GM19023 (cell line): ENCODE measurements around the gene FBXW7.

Experiments
- ATAC-seq: cut with Tn5 transposase; IDR thresholded peaks from one replicate; pipeline ENCODE4 v1.9.1; 2021; ENCODE audit warnings: mild to moderate bottlenecking, moderate library complexity; ENCODE audit not compliant: unreplicated experiment

The FBXW7 gene

DNA sequence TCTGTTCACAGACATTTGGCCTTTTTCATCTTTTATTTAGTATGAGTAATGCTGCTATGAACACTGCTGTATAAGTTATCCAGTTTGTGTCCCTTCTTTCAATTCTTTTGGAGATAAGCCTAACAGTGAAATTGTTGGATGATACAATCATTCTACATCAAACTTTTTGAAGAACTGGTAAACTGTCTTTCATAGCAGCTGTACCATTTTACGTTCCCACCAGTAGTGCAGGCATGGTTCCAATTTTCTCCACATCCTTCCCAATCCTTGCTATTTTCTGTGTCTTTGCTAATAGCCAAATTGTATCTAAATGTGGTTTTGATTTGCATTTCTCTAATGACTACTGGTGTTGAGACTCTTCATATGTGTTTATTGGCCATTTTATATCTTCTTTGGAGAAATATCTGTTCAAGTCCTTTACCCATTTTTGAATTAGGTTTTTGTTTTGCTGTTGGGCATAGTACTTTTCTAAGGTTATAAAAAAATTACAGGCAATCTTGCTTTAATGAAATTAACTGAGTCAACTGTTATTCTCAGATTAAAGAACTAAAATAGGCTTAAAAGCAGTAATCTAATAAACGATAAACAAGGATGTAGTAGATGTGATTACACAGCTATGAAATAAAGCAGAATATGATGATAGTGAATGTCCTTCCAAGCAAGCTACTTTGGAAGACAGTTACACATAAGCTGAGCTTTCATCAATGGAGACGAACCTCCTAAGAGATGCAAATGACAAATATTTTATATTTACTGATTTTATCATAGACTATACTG, 57.2 kb downstream of the FBXW7 start:
- ATAC-seq = no peak

DNA sequence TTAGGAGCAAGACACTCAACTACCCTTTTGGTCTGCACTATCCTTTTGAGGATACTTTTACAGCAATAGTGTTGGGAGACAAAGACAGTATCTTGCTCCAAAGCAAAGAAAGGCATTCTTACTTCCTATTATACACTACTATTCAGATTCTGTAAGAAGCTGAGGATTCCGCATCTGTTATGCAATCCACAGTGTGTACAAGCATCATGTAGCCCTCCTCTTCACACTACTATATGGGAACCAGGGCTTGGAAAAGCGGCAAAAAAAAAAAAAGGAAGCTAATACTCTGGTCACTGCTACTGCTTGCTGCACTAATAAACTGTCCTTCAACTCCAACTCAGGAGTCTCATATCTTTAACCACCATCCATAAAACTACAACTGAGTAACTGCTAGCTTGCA, 59.1 kb downstream of the FBXW7 start:
- no peak for ATAC-seq

DNA sequence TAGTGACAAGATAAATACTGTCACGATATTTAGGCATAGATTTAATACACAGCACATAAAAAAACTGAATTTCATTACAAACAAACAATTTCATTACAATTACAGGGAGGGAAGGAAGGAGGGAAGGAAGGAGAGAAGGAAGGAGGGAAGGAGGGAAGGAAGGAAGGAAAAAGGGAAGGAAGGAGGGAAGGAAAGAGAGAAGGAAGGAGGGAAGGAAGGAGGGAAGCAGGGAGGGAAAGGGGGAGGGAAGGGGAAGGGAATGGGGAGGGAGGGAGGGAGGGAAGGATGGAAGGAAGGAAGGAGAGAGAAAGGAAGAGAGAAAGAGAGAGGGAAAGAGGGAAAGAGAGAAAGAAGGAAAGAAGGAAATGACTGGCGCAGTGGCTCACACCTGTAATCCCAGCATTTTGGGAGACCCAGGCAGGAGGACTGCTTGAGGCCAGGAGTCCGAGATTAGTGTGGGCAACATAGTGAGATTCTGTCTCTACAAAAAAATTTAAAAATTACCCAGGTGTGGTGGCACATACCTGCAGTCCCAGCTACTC, 64.6 kb downstream of the FBXW7 start:
- no peak for ATAC-seq

DNA sequence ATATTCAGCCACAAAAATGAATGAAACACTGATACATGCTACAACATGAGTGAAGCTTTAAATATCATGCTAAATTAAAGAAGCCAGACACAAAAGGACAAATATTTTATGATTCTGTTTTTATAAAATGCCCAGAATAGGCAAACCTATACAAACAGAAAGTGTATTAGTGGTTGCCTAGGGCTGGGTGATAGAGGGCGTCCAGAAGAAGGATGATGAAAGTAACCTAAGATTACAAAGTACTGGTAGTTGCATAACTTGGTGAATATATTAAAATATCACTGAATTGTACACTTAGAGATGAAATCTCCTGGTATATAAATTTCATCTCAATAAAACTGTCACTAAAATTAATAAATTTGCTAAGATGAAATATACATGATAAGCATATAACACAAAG, 67.5 kb downstream of the FBXW7 start:
- ATAC-seq = no peak

- no peak for ATAC-seq
Measured at GRCh38 chr4:152467101-152467500, 68.8 kb downstream of the FBXW7 start.

DNA sequence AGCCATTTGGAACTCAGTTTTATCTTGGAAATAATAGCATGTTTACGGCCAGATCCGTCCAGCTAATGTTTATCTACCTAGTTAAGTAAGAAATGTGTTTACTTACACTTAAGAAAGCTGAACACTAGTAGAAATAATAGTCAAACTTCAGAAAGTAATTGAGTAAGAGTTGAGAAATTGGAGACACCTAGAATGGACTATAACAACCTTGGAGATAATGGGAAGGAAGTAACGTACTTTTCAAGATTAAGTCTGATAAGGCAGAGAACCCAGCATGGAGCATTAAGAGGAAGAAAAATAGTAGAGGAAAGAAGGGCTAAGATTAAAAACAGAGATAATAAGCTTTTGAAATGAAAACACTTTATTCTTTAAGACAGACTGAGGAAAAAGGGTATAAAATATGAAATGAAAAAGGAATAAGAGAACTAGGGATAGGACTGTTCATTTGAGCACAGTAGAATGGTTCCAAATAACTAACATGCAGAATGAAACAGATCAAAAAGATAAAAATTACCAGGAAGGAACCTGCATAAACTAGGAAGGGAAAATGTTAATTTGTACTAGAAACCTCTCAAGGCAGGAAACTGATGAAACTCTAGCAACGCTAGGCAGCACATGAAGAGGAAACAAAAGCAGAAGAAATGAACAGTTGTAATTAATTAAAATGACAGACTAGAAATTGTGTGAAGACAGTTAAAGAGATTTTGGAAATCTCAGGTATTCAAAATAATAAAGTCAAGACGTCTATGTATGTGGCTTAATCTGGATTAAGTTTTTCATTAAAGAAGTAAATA, 71.7 kb downstream of the FBXW7 start:
- no peak for ATAC-seq

DNA sequence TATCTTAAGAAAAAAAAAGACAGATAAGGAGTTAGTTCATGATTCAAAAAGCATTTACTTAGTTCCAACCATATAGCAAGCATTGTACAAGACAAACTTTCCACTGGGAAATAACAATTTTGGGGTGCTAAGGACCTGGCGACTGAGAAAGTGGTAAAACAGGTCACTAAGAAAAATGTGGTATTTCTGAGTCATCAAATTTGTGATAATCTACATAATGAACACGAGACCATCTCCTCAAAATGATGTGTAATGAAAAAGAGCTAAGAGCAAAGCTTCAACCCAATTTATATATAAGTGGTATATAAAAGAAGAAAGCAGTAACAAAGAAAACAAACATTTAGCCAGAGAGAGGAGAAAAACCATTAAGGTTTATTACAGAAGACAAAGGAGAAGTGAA, 72.3 kb downstream of the FBXW7 start:
- ATAC-seq = no peak

DNA sequence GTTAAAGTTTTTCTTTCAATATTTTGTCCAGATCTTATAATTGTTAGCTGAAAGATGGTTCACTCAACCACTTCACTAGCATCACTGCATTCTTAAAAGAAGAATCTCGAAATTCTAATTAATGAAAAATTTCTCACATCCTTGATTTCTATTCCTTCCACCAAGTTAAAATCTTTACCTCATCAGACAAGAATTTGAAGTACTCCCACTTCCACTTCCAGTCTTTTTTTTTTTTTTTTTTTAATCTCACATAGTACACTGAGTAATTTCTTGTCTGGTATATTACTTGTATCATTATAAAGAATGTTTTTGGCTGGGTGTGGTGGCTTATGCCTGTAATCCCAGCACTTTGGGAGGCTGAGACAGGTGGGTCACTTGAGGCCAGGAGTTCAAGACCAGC, 73.2 kb downstream of the FBXW7 start:
- ATAC-seq = no peak

DNA sequence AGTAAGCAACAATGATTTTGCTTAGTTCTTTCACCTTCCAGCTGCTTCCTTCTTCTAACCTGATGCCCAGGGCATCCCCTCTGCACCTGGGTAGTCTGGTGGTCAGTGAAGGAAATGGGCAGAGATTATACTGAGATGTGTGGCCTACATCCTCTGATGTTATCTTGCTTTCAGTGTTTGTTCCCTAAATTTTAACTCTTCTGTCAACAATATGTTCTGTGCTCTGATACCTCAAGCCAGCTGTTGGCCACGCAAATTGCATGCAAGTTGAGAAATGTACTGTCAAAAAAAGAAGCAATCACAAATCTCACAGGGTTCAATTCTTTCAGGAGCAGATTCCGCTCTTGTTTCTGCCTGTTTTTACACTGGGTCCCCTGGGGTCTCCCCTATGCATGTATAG, 73.8 kb downstream of the FBXW7 start:
- ATAC-seq = peak; percentile 62

- no peak for ATAC-seq
Measured at GRCh38 chr4:152460488-152460887, 75.4 kb downstream of the FBXW7 start.

DNA sequence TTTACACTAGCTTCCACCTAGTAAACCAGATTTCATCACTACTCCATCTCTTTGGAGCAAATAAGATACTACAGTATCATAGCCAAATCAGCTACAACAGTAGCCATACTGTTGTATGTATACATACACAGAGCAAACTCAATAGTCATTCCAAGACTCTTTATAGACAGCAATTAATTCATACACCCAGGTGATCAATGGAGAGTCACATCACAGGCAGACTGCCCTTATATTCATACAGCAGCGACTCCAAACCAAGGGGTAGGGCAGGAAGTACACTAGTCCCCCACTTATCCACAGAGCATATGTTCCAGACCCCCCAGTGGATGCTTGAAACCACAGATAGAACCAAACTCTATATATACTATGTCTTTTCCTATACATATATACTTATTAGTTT, 76.6 kb downstream of the FBXW7 start:
- no peak for ATAC-seq

- ATAC-seq = peak; percentile 38
Measured at GRCh38 chr4:152458801-152459302, 77.0 kb downstream of the FBXW7 start.

- ATAC-seq = no peak
Measured at GRCh38 chr4:152456609-152457008, 79.3 kb downstream of the FBXW7 start.

GRCh38 chr4:152455311-152455710, 80.6 kb downstream of the FBXW7 start:
- ATAC-seq = no peak

- no peak for ATAC-seq
Measured at GRCh38 chr4:152454398-152455011, 81.4 kb downstream of the FBXW7 start.

DNA sequence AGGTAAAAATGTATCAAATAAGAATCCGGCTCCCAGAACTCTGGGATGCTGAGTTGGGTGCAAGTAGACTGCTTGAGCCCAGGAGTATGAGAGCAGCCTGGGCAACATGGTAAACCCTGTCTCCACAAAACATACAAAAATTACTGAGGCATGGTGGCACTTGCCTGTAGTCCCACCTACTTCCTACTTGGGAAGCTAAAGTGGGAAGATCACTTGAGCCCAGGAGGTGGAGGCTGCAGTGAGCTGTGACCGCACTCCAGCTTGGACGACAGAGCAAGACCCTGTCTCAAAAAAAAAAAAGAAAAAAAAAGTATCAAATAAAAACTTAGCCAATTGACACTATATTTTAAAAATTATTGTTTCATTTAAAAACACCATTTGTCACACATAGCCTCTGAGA, 84.4 kb downstream of the FBXW7 start:
- ATAC-seq = no peak

DNA sequence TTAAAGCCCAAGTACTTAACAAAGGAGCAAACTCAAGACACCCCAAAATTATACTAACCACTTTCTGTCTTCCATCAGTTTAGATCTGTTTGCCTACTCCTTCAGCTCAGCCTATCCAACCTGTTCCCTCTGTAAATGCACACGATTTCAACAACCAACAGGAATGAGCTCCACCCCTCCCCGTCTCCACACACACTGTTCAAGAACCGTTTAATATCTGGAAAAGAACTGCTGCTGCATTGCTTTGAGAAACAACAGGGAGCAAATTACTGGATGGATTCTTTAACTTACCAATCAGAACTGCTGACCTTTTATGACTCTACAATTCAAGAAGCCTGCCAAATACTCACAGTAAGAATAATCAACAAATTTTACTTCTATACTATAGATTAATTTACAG, 87.0 kb downstream of the FBXW7 start:
- ATAC-seq = no peak

DNA sequence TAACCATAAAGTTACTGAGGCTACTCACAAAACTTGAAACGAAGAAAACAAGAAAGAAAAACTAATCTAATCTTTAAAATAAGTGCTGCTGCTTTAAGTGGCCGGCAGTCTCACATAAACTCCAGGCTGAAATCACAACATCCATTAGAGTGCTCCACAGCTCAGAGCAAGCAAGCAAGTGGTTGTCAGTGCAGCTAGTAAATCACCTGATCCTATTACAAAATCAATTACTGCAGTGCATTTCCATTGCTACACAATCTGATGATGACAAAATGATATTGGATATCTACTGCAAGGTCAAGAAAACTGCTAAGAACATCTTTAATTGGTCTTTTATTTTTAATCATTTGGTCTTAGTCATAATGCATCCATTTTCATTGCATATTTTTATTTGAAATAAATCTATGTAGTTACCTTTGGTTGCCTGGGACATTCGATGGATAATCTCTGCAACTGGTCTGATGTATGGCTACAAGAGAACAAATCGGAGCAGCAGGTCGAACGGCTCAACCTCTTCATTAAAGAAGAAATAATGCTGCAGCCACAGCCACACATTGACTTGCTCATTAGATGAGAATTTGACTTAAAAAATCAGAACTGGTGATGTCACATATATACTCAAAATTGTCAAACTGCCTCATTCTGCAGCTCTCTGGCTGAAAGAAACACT, 87.7 kb downstream of the FBXW7 start:
- ATAC-seq = no peak

DNA sequence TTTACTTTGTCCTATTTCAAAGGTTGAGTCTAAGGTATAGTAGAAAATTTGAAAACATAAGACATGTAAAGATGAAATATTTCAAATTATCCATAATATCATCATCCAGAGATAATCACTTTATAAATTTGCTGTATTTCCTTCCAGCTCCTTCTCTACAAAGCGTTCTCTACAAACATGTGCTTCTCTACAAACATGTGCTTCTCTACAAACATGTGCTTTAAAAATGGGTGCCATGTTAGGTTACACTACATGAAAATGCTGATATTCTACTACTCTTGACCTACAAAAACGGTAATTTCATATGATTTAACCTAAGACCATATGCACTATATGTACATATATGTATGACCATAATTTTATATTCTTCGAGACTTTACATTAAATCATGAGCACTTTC, 92.0 kb downstream of the FBXW7 start:
- no peak for ATAC-seq

- ATAC-seq = no peak
Measured at GRCh38 chr4:152437561-152437960, 98.3 kb downstream of the FBXW7 start.

GRCh38 chr4:152436384-152436783, 99.5 kb downstream of the FBXW7 start:
- no peak for ATAC-seq
